NCI-H1930 (cell line): ENCODE results near the gene SH3BP2.
A peak's percentile ranks its signal among the peaks of the same experiment; 100 is the strongest.

Source experiments
- DNase-seq, 2 experiments: peaks; one replicate each; lab custom pipeline; 2025; lab: John Stamatoyannopoulos, UW

SH3BP2 gene, protein sequence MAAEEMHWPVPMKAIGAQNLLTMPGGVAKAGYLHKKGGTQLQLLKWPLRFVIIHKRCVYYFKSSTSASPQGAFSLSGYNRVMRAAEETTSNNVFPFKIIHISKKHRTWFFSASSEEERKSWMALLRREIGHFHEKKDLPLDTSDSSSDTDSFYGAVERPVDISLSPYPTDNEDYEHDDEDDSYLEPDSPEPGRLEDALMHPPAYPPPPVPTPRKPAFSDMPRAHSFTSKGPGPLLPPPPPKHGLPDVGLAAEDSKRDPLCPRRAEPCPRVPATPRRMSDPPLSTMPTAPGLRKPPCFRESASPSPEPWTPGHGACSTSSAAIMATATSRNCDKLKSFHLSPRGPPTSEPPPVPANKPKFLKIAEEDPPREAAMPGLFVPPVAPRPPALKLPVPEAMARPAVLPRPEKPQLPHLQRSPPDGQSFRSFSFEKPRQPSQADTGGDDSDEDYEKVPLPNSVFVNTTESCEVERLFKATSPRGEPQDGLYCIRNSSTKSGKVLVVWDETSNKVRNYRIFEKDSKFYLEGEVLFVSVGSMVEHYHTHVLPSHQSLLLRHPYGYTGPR

DNA sequence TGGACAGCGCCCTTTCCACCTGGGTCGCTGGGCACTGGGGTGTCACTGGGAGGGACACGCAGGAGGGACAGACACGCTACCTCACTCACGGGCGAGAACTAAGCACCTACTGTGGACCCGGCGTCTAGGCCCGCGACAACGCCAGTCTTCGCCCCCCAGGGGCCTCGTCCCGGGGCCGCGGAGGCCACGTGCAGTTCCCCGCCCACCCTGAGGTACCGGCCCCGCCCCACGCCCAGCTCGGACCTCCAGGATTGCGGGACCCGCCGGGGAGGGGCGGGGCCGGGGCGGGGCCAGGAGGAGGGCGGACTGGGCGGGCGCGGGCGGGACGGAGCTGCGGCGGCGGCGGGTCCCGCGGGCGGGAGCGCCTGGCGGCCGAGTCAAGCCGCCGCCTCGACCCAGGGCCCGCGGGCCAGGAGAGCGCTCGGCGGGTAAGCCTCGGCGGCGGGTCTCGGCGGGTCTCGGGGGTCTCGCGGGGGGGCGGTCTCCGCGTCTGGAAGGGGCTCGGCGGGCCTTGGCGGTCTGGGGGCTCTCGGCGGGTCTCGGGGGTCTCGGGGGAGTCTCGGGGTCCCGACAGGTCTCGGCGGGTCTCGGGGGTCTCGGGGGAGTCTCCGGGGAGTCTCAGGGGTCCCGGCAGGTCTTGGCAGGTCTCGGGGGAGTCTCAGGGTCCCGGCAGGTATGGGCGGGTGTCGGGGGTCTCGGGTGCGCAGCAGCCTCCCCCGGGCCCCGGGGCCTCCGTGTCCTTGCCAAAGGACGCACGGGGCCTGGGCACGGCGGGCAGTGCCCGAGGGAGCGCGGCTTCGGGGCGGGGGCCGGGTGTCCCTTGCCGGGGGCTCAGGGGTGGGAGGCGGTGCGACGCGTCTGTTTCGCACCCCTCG is at the start of gene SH3BP2:
TSS of gene SH3BP2 (plus strand) at position 375 of the 875 bp plus-strand sequence. CDS start 27,533 bp downstream, outside the sequence.
- peak; percentile 36 to 43 for DNase-seq

- no peak for DNase-seq
Observed at GRCh38 chr4:2743518-2744445, 49.1 kb upstream of the SH3BP2 start.

- no peak for DNase-seq
Observed at GRCh38 chr4:2744576-2745270, 48.2 kb upstream of the SH3BP2 start.

- no peak for DNase-seq
Observed at GRCh38 chr4:2745516-2745915, 47.4 kb upstream of the SH3BP2 start.

GRCh38 chr4:2745981-2746806 is 46.7 kb upstream of the SH3BP2 start:
- no peak for DNase-seq

- DNase-seq: no peak
Observed at GRCh38 chr4:2746891-2747695, 45.8 kb upstream of the SH3BP2 start.

- DNase-seq: no peak
Observed at GRCh38 chr4:2750719-2751605, 41.9 kb upstream of the SH3BP2 start.

DNA sequence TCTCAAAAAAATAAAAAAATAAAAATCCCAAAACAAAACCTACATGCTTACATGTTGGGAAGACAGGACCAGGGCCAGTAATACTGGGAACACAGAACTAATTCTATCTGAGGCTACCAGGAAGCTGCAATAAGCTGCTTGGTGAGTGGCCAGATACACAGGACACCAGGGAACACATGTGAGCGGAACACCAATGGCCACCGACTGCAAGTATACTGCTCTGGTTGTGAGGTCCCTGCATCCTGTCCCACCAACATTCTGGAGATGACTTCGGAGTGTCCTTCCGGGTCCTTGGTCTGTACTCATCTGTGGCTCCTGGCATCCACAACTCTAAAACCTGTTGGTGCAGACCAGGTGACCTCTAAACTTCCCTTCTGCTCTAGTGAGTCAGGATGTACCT is 39.4 kb upstream of the SH3BP2 start:
- no peak for DNase-seq

GRCh38 chr4:2754848-2755819 is 37.8 kb upstream of the SH3BP2 start:
- DNase-seq: no peak

GRCh38 chr4:2755821-2756690 is 36.8 kb upstream of the SH3BP2 start, which contains the start of gene TNIP2:
TNIP2 (minus strand) TSS chr4:2756336; CDS start chr4:2756289, 47 bp downstream.
- peak; percentile 67 for DNase-seq

GRCh38 chr4:2756691-2757350 is 36.1 kb upstream of the SH3BP2 start:
- DNase-seq: no peak

DNA sequence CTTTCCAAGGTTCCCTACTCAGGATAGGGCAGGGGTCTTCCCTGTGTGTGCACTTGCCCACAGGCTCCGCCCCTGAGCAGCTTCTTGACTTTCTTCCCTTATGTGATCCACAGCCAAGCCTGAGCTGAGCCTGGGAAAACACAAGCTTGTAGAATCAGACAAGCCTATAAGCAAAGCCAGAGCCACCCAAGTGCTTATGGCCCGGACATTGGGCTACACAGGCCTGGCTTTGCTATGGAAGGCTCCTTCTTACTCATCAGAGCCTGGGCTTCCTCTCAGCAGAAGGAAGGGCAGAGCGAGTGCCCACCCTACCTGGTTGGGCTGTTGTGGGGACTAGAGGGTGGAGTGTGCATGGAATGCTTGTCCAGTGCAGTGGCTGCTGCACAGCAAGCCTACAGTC is 35.5 kb upstream of the SH3BP2 start:
- DNase-seq: no peak

DNA sequence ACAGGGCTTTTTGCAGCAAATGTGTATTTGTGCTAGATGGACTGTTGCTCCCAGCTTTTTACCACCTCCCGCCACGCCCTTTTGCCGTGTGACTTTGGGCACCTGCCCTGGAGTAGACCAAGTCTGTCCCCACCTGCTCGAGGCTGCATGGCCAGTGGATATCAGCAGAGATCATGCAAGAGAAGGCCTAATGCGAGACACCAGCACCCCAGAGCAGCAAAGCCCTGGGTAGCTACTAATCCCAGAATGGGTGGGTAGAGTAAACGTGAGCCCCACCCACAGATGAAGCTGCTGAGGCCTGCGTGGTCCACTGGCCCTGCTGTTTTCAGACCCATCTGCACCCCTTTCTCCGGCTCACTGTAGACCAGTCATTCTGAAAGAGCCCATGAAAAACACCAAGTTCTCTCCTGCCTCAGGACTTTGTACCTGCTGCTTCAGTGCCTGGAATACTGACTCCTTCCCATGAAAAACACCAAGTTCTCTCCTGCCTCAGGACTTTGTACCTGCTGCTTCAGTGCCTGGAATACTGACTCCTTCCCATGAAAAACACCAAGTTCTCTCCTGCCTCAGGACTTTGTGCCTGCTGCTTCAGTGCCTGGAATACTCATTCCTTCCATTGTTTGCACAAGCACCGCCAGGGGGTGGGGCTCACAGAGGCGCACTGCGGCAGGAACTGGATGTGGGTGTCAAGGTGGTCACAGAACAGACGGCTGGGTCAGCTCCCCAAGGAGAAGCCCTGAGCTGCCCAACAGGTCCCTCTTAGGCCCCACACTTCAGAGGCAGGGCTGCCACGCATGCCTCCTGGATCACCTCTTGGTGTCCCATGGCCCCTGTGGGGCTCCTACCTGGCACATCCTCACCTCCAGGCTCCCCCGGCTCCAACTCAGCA is 31.6 kb upstream of the SH3BP2 start:
- no peak for DNase-seq

GRCh38 chr4:2762048-2762447 is 30.8 kb upstream of the SH3BP2 start:
- no peak for DNase-seq
